Hepatocyte (in vitro differentiated cells): ENCODE data around the gene NPDC1. TPM values are rescaled to one million over a fixed set of nuclear protein-coding genes. Genes with fewer than 3 reads are reported as not detected.

Source experiments
- DNase-seq: peaks from one replicate; pipeline ENCODE4 v3.0.0-alpha.2; 2016; ENCODE audit warnings: low spot score
- H2AFZ ChIP-seq: fragments of 200-600 bp; sonication (generic); 2 replicates; pipeline ENCODE4 v1.6.0; 2016; ENCODE audit warnings: antibody characterized with exemption, mild to moderate bottlenecking
- H3K27ac ChIP-seq: fragments of 200-600 bp; sonication (generic); 2 replicates; pipeline ENCODE4 v1.5.1; 2016; ENCODE audit warnings: mild to moderate bottlenecking
- H3K27me3 ChIP-seq: fragments of 200-600 bp; sonication (generic); 2 replicates; pipeline ENCODE4 v1.6.1; 2016
- H3K36me3 ChIP-seq: fragments of 200-600 bp; sonication (generic); replicated peaks from 2 replicates; pipeline ENCODE4 v1.5.1; 2016; ENCODE audit warnings: low read depth; ENCODE audit not compliant: insufficient read depth
- H3K4me1 ChIP-seq: fragments of 200-600 bp; sonication (generic); 2 replicates; pipeline ENCODE4 v1.5.1; 2016; ENCODE audit warnings: mild to moderate bottlenecking, moderate library complexity; ENCODE audit not compliant: insufficient read depth
- H3K4me2 ChIP-seq: fragments of 200-600 bp; sonication (generic); 2 replicates; pipeline ENCODE4 v1.6.0; 2016
- H3K4me3 ChIP-seq: fragments of 200-600 bp; sonication (generic); 2 replicates; pipeline ENCODE4 v1.5.1; 2016; ENCODE audit warnings: mild to moderate bottlenecking
- H3K79me2 ChIP-seq: fragments of 200-600 bp; sonication (generic); 2 replicates; pipeline ENCODE4 v1.6.0; 2017; ENCODE audit warnings: mild to moderate bottlenecking
- H3K9me2 ChIP-seq: fragments of 200-600 bp; sonication (generic); replicated peaks from 2 replicates; pipeline ENCODE4 v1.6.0; 2017; ENCODE audit warnings: mild to moderate bottlenecking; ENCODE audit not compliant: insufficient read depth
- H3K9me3 ChIP-seq: fragments of 200-600 bp; sonication (generic); 2 replicates; pipeline ENCODE4 v1.5.1; 2016; ENCODE audit warnings: low read depth, mild to moderate bottlenecking
- H4K20me1 ChIP-seq: fragments of 200-600 bp; sonication (generic); 2 replicates; pipeline ENCODE4 v1.6.0; 2016; ENCODE audit warnings: mild to moderate bottlenecking; ENCODE audit not compliant: insufficient read depth, poor library complexity, severe bottlenecking
- EZH2 ChIP-seq: fragments of 200-600 bp; sonication (generic); IDR thresholded peaks from 2 replicates; pipeline ENCODE4 v1.6.1; 2016; ENCODE audit warnings: antibody characterized with exemption, mild to moderate bottlenecking, borderline replicate concordance
- EZH2phosphoT487 ChIP-seq: fragments of 200-600 bp; sonication (generic); IDR thresholded peaks from one replicate; pipeline ENCODE4 v1.6.1; 2018; ENCODE audit warnings: antibody characterized with exemption, mild to moderate bottlenecking, low read depth, moderate library complexity; ENCODE audit not compliant: unreplicated experiment, severe bottlenecking
- WGBS: methylation state at CpG from one replicate; pipeline ENCODE4 v1.1.6; 2016; ENCODE audit warnings: low lambda C conversion rate; ENCODE audit errors: missing lambda C conversion rate; 5-methylcytosine and 5-hydroxymethylcytosine counted together
- polyA plus RNA-seq: library from polyadenylated mRNA; unstranded; fragments of >200 nt; fragmentation: Nextera tagmentation; extraction: Ambion mirVana; gene quantifications from 2 replicates; pipeline ENCODE4 v1.2.1, GENCODE V29; 2016
- total RNA-seq: library from RNA; depleted of rRNA; stranded (reverse); fragments of >200 nt; gene quantifications from 2 replicates; pipeline ENCODE4 v1.2.3, GENCODE V29; 2014
- TF ChIP-seq, protein P1 (sequence below): fragments of 200-600 bp; sonication (generic); IDR thresholded peaks from 2 replicates; pipeline ENCODE4 v1.5.1; 2016; ENCODE audit warnings: antibody characterized with exemption, mild to moderate bottlenecking; ENCODE audit not compliant: poor library complexity

The NPDC1 gene
- total and polyA plus RNA-seq, 2 experiments from 2014 or later, result 12.7 to 72.7 TPM

DNA sequence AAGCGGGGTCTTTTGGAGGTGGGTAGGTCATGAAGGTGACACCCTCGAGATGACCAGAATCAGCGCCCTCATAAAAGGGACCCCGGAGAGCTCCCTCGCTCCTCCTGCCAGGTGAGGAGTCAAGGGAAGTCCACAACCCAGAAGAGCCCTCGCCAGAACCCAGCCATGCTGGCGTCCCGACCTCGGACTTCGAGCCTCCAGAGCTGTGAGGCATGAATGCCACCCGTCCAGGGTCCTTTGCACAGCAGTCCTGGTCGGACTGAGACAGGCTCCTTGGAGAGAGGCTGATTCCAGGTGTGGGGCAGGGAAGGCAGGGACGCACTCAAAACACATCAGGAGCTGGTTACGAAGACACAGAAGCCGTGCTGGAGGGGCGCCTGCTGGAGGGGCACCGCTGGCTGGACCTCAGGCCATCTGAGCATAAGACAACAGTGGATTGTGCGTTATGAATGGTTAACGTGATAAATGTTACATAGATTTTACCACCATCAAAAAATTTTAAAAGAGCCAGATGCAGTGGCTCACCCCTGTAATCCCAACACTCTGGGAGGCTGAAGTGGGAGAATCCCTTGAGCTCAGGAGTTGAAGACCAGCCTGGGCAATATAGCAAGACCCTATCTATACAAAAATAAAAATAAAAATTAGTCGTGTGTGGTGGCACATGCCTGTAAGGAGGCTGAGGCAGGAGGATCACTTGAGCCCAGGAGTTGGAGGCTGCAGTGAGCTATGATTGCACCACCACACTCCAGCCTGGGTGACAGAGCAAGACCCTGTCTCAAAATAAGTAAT is 43.9 kb downstream of the NPDC1 start:
- Histone ChIP-seq H3K36me3 (no peaks in the 10 kb centered on the region), H3K27me3 (no peaks in the 10 kb centered on the region), H3K79me2 (no peaks in the 10 kb centered on the region), H2AFZ (no peak overlapping the region), H3K4me3 (no peak overlapping the region), H3K4me1 (peaks cover 3% of the 10 kb centered on the region), H3K27ac (no peak overlapping the region), H4K20me1 (no peaks in the 10 kb centered on the region), H3K9me2 (no peaks in the 10 kb centered on the region), H3K9me3 (no peaks in the 10 kb centered on the region), H3K4me2 (no peak overlapping the region)
- no peak for TF ChIP-seq EZH2phosphoT487
- TF ChIP-seq EZH2, result no peak
- TF ChIP-seq, protein P1, sequence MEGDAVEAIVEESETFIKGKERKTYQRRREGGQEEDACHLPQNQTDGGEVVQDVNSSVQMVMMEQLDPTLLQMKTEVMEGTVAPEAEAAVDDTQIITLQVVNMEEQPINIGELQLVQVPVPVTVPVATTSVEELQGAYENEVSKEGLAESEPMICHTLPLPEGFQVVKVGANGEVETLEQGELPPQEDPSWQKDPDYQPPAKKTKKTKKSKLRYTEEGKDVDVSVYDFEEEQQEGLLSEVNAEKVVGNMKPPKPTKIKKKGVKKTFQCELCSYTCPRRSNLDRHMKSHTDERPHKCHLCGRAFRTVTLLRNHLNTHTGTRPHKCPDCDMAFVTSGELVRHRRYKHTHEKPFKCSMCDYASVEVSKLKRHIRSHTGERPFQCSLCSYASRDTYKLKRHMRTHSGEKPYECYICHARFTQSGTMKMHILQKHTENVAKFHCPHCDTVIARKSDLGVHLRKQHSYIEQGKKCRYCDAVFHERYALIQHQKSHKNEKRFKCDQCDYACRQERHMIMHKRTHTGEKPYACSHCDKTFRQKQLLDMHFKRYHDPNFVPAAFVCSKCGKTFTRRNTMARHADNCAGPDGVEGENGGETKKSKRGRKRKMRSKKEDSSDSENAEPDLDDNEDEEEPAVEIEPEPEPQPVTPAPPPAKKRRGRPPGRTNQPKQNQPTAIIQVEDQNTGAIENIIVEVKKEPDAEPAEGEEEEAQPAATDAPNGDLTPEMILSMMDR, result no peak
- DNase-seq, result no peak
- WGBS, result 92% methylated on average over 20 of the region's 20 CpGs

DNA sequence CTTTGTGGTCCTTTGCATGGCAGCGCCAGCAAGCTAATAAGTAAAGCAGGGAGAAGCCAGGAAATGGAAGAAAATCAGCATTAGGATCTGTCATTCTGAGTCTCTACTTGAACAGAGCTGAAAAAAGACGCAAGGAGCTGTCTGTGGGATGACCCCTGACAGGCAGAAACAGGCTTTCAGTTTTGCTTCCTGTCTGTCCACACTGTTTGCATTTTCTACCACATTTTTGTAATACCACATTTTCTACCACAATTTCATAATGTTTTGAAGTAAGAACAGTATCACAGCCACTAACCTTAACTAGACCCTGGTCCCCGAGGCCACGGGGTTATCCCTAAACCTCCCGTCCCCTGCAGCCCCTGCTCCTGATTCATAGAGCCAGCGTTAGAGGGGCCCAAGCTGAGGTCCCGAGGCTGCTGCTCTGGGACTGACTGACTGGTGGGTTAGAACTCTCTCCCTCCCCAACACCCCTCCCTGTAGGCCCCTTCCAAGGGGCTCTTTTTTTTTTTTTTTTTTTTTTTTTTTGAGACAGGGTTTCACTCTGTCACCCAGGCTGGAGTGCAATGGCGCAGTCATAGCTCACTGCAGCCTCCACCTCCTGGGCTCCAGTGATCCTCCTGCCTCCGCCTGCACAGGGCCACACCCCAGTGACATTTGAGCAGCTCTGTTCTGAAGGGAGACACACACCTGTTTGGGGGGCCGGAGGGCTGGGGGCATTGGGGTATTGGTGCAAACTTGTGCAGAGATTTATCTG is 45.6 kb downstream of the NPDC1 start:
- no peaks in the 10 kb centered on the region for H3K79me2 ChIP-seq
- no peaks in the 10 kb centered on the region for H3K27me3 ChIP-seq
- no peaks in the 10 kb centered on the region for H4K20me1 ChIP-seq
- no peak overlapping the region for H3K4me2 ChIP-seq
- H3K36me3 ChIP-seq, result no peaks in the 10 kb centered on the region
- 76% methylated on average over 10 of the region's 10 CpGs for WGBS
- no peak overlapping the region for H2AFZ ChIP-seq
- no peaks in the 10 kb centered on the region for H3K9me2 ChIP-seq
- DNase-seq, result no peak
- H3K9me3 ChIP-seq, result no peaks in the 10 kb centered on the region
- H3K4me3 ChIP-seq, result no peak overlapping the region
- H3K27ac ChIP-seq, result no peak overlapping the region
- TF ChIP-seq EZH2phosphoT487, result no peak
- no peak for TF ChIP-seq EZH2
- TF ChIP-seq, protein P1, result no peak
- peaks cover 17% of the 10 kb centered on the region for H3K4me1 ChIP-seq

DNA sequence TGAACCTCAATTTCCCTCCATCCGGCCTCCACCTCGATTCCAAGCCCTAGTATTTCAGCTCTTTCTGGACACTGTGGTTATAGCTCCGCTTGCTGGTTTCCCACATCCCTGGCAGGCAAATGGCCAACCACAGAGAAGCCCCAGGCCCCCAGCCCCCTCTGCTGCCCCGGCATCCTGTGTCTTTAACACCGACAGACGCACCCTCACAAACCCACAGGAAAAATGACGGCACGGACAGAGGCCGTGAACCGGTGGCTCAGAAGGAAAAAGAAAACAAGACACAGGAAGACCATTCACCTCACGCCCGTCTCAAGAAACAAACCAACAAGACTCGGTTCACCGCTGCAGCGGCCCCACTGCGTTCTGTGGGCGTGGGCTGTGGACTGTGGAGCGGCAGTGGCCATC is 48.1 kb downstream of the NPDC1 start:
- DNase-seq, result no peak
- H3K4me1 ChIP-seq, result peaks cover 17% of the 10 kb centered on the region
- no peaks in the 10 kb centered on the region for H4K20me1 ChIP-seq
- H3K4me2 ChIP-seq, result no peak overlapping the region
- no peak overlapping the region for H2AFZ ChIP-seq
- TF ChIP-seq EZH2, result no peak
- TF ChIP-seq, protein P1, result no peak
- TF ChIP-seq EZH2phosphoT487, result no peak
- H3K36me3 ChIP-seq, result no peaks in the 10 kb centered on the region
- WGBS, result 91% methylated on average over 18 of the region's 18 CpGs
- no peaks in the 10 kb centered on the region for H3K27me3 ChIP-seq
- no peaks in the 10 kb centered on the region for H3K9me2 ChIP-seq
- H3K9me3 ChIP-seq, result no peaks in the 10 kb centered on the region
- H3K4me3 ChIP-seq, result no peak overlapping the region
- H3K27ac ChIP-seq, result no peak overlapping the region
- H3K79me2 ChIP-seq, result peaks cover 6% of the 10 kb centered on the region
